K562 (cell line): ENCODE results near the gene TUBB1.

Experiments used
- CTCF ChIP-seq, 3 experiments: IDR thresholded peaks in 2 of 3; conservative IDR thresholded peaks in 1 of 3; 2 replicates each; pipeline ENCODE4 v1.5.1; 2011 to 2012; ENCODE audit warnings: low read length in 3 of 3, mild to moderate bottlenecking in 3 of 3, control low read depth in 2 of 3, improper control_type of control experiment in 1 of 3, inconsistent platforms in 1 of 3, low read depth in 1 of 3, mixed read lengths in 1 of 3, moderate library complexity in 1 of 3; ENCODE audit not compliant: insufficient read depth in 2 of 3
- HMG20A ChIP-seq: fragments of 450-650 bp; formaldehyde crosslinking; conservative IDR thresholded peaks from 2 replicates; pipeline ENCODE4 v1.4.0; 2020; ENCODE audit warnings: mild to moderate bottlenecking, mixed read lengths
- HNRNPLL ChIP-seq: fragments of 200-400 bp; formaldehyde crosslinking; IDR thresholded peaks from 2 replicates; pipeline ENCODE4 v1.6.1; 2017; ENCODE audit warnings: low read length, low read depth, mild to moderate bottlenecking; ENCODE audit not compliant: poor library complexity, severe bottlenecking
- MLX ChIP-seq, 2 experiments: fragments of 450-650 bp in 1 of 2; sonication (generic) in 1 of 2; formaldehyde crosslinking; conservative IDR thresholded peaks; 2 replicates each; pipeline versions ENCODE4 v1.4.0 to v1.8.1; 2020 to 2022; ENCODE audit warnings: mild to moderate bottlenecking in 1 of 2, missing genetic modification reagents in 1 of 2
- POLR2A ChIP-seq: fragments of 450-650 bp; conservative IDR thresholded peaks from 2 replicates; pipeline ENCODE4 v1.6.1; 2016

- TF ChIP-seq CTCF (IDR thresholded peaks at IDR 0.05 in 2 of 3, conservative IDR thresholded peaks at IDR 0.05 in 1 of 3; ENCODE audit: insufficient read depth in 2 of 3, low read depth in 1 of 3, low read length in 3 of 3) (no peak), POLR2A (no peak), HNRNPLL (no peak), MLX (CRISPR knock-in tag; conservative IDR thresholded peaks at IDR 0.05) (no peak), HMG20A (CRISPR knock-in tag) (no peak)
These were observed 5.9 kb upstream of the TUBB1 start for GRCh38 chr20:59013031-59013951.
